Lower leg skin (tissue), 3 donors: ENCODE results near the gene FNIP1.

Experiments
- POLR2A ChIP-seq, 2 donors: fragments of 450-650 bp; IDR thresholded peaks; one replicate each; pipeline ENCODE4 v1.6.1; 2016 to 2017; ENCODE audit warnings: antibody characterized with exemption in 2 of 2, mild to moderate bottlenecking in 1 of 2, moderate library complexity in 1 of 2
- TF ChIP-seq, protein P1 (sequence below), 3 donors: fragments of 450-650 bp; IDR thresholded peaks; one replicate each; pipeline ENCODE4 v1.5.1; 2016; ENCODE audit warnings: antibody characterized with exemption in 3 of 3, mild to moderate bottlenecking in 3 of 3, moderate library complexity in 2 of 3

DNA sequence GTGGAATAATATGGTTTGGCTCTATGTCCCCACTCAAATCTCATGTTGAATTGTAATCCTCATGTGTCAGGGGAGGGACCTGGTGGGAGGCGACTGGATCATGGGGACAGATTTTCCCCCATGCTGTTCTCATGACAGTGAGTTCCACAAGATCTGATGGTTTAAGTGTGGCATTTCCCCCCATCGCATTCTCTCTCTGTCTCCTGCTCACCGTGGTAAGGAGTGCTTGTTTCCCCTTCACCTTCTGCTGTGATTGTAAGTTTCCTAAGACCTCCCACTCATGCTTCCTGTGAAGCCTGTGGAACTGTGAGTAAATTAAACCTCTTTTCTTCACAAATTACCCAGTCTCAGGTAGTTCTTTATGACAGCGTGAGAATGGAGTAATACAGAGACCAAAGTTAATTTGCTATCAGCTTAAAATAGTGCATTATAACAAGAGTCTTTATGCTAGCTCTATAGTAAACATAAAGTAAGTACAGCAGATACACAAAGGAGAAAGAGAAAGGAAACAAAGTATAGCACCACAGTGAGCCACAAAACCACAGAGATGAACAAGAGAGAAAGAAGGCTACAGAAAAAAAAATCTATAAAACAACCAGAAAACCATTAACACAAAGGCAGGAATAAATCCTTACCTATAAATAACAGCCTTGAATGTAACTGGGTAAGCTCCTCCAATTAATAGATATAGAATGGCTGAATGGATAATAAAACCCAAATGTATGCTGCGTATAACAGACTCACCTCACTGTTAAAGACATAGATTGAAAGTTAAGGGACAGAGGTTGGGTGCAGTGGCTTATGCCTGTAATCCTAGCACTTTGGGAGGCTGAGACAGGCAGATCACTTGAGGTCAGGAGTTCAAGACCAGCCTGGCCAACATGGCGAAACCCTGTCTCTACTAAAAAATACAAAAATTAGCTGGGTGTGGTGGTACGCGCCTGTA, 201.5 kb downstream of the FNIP1 start:
- TF ChIP-seq, protein P1, sequence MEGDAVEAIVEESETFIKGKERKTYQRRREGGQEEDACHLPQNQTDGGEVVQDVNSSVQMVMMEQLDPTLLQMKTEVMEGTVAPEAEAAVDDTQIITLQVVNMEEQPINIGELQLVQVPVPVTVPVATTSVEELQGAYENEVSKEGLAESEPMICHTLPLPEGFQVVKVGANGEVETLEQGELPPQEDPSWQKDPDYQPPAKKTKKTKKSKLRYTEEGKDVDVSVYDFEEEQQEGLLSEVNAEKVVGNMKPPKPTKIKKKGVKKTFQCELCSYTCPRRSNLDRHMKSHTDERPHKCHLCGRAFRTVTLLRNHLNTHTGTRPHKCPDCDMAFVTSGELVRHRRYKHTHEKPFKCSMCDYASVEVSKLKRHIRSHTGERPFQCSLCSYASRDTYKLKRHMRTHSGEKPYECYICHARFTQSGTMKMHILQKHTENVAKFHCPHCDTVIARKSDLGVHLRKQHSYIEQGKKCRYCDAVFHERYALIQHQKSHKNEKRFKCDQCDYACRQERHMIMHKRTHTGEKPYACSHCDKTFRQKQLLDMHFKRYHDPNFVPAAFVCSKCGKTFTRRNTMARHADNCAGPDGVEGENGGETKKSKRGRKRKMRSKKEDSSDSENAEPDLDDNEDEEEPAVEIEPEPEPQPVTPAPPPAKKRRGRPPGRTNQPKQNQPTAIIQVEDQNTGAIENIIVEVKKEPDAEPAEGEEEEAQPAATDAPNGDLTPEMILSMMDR (IDR thresholded peaks at IDR 0.05), result no peak
- no peak for TF ChIP-seq POLR2A (IDR thresholded peaks at IDR 0.05)
